ENCODE results near the gene SHC3.

The SHC3 gene

DNA sequence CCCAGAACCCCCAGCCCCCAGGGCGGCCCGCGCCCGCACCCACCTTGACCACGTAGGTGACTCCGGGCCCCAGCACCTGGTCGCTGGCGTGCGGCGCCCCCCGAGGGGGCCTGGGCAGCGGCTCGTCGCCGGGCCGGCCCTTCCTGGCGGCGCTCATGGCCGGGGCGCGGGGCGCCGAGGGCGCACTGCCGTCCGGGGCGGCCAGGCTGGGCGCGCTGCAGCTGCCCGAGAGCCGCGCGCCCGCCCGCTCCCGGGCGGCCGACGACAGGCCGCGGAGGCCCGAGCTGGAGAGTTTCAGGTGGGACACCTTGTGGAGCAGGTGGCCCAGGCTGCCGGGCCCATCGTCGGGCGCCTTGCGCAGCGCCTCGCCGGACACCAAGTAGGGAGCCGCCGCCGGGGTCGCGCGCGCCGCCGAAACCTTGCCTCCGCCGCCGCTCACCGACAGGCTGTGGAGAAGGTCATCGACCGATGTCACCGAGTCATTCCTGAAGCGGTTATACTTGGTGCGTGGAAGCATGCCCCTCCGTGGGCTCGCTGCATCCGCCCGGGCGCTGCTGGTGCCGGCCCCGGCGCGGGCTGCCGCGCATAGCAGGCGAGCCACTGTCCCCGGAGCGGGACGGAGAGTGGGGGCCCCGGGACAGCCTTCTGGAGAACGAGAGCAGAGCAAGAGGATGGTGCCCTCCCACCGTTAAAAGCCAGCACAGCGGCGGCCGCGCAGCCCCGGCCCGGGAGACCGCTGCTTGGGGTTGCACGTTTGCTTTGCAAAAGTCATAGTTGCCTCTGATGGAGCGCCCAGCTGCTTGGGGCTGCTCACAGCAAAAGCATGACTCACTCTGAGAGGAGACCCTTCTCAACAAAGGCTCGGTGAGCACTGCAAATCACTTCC is at the start of gene SHC3:
Gene SHC3, minus strand, starts transcription at position 875 of the 886 bp plus-strand sequence. Its CDS starts 358 bp downstream, at position 517.
- peak within 1 kb of the TSS; percentile 54; the same call in 1 of the 2 replicates for H3K27ac ChIP-seq (ENCODE audit: low read depth, low read length)
- H3K9me3 ChIP-seq (ENCODE audit: control insufficient read depth, insufficient read depth, low read depth, low read length), result no peaks in the 10 kb centered on the region
- H3K27me3 ChIP-seq (ENCODE audit: control insufficient read depth, insufficient read depth, low read length), result peaks cover 34% of the 10 kb centered on the region
- H3K4me3 ChIP-seq (ENCODE audit: low read depth, low read length), result peak within 1 kb of the TSS; percentile 70
- peak within 1 kb of the TSS; percentile 68 for H3K9ac ChIP-seq (ENCODE audit: low read length)
- H3K36me3 ChIP-seq (ENCODE audit: control insufficient read depth, insufficient read depth, low read length), result no peaks in the 10 kb centered on the region
- H3K4me1 ChIP-seq (ENCODE audit: control insufficient read depth, insufficient read depth, low read length), result peaks cover 21% of the 10 kb centered on the region

- Histone ChIP-seq H3K27me3 (ENCODE audit: control insufficient read depth, insufficient read depth, low read length) (no peaks in the 10 kb centered on the region), H3K4me1 (ENCODE audit: control insufficient read depth, insufficient read depth, low read length) (peaks cover 11% of the 10 kb centered on the region), H3K9me3 (ENCODE audit: control insufficient read depth, insufficient read depth, low read depth, low read length) (no peaks in the 10 kb centered on the region), H3K4me3 (ENCODE audit: low read depth, low read length) (no peak overlapping the region), H3K9ac (ENCODE audit: low read length) (no peak overlapping the region), H3K36me3 (ENCODE audit: control insufficient read depth, insufficient read depth, low read length) (no peaks in the 10 kb centered on the region), H3K27ac (ENCODE audit: low read depth, low read length) (no peak overlapping the region)
Observed at GRCh38 chr9:89225991-89226471, 47.4 kb upstream of the SHC3 start.

DNA sequence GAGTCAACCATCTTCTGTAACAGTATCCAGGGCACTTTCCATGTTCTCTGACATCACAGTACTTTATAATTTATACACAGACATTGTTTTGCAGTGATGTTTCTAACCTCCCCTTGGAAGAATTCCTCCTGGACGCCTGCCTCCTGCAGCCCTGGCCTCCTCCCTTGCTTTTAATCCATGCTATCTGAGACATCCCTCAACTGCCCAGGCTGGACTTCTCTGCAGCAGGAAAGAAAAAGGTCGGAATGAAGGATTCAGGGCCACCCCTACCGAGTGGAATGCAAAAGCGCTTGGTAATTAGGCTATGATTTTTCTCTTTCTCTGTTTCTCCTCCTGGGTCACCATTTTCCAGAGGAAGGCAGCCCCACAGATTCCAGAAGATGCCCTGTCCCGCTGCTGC is 47.0 kb upstream of the SHC3 start:
- Histone ChIP-seq H3K36me3 (ENCODE audit: control insufficient read depth, insufficient read depth, low read length) (no peaks in the 10 kb centered on the region), H3K9me3 (ENCODE audit: control insufficient read depth, insufficient read depth, low read depth, low read length) (0 out of 2 replicates have a peak, but pooled peaks cover 1% of the 10 kb centered on the region), H3K27ac (ENCODE audit: low read depth, low read length) (no peak overlapping the region), H3K4me1 (ENCODE audit: control insufficient read depth, insufficient read depth, low read length) (peaks cover 11% of the 10 kb centered on the region), H3K27me3 (ENCODE audit: control insufficient read depth, insufficient read depth, low read length) (no peaks in the 10 kb centered on the region), H3K4me3 (ENCODE audit: low read depth, low read length) (no peak overlapping the region), H3K9ac (ENCODE audit: low read length) (no peak overlapping the region)

GRCh38 chr9:89225036-89225435 is 46.4 kb upstream of the SHC3 start:
- H3K4me3 ChIP-seq (ENCODE audit: low read depth, low read length), result no peak overlapping the region
- H3K27ac ChIP-seq (ENCODE audit: low read depth, low read length), result no peak overlapping the region
- H3K27me3 ChIP-seq (ENCODE audit: control insufficient read depth, insufficient read depth, low read length), result no peaks in the 10 kb centered on the region
- H3K9ac ChIP-seq (ENCODE audit: low read length), result no peak overlapping the region
- 0 out of 2 replicates have a peak, but pooled peaks cover 3% of the 10 kb centered on the region for H3K9me3 ChIP-seq (ENCODE audit: control insufficient read depth, insufficient read depth, low read depth, low read length)
- H3K36me3 ChIP-seq (ENCODE audit: control insufficient read depth, insufficient read depth, low read length), result no peaks in the 10 kb centered on the region
- peaks cover 11% of the 10 kb centered on the region for H3K4me1 ChIP-seq (ENCODE audit: control insufficient read depth, insufficient read depth, low read length)

DNA sequence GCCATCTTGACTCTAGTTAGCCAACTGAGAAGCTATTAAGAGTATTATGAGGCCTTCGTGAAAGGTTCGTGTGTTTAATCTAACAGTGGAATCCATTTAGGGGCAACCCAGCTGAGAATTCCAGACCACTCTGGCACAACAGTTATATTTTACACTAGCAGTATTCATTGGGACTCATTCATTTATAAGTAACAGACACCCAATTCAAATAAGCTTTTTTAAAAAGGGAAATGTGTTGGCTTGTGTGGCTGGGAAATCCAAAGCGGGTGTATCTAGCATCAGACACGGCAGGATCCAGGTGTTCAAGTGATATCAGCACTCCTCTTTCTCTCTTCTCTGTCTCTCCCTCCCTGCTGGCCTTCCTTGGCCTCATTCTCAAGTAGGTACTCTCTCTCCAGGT is 46.0 kb upstream of the SHC3 start:
- H3K27me3 ChIP-seq (ENCODE audit: control insufficient read depth, insufficient read depth, low read length), result no peaks in the 10 kb centered on the region
- H3K27ac ChIP-seq (ENCODE audit: low read depth, low read length), result no peak overlapping the region
- 0 out of 2 replicates have a peak, but pooled peaks cover 3% of the 10 kb centered on the region for H3K9me3 ChIP-seq (ENCODE audit: control insufficient read depth, insufficient read depth, low read depth, low read length)
- peaks cover 11% of the 10 kb centered on the region for H3K4me1 ChIP-seq (ENCODE audit: control insufficient read depth, insufficient read depth, low read length)
- H3K4me3 ChIP-seq (ENCODE audit: low read depth, low read length), result no peak overlapping the region
- H3K9ac ChIP-seq (ENCODE audit: low read length), result no peak overlapping the region
- no peaks in the 10 kb centered on the region for H3K36me3 ChIP-seq (ENCODE audit: control insufficient read depth, insufficient read depth, low read length)

GRCh38 chr9:89223396-89223977 is 44.9 kb upstream of the SHC3 start:
- Histone ChIP-seq H3K9me3 (ENCODE audit: control insufficient read depth, insufficient read depth, low read depth, low read length) (0 out of 2 replicates have a peak, but pooled peaks cover 3% of the 10 kb centered on the region), H3K4me1 (ENCODE audit: control insufficient read depth, insufficient read depth, low read length) (peaks cover 11% of the 10 kb centered on the region), H3K4me3 (ENCODE audit: low read depth, low read length) (no peak overlapping the region), H3K9ac (ENCODE audit: low read length) (no peak overlapping the region), H3K27me3 (ENCODE audit: control insufficient read depth, insufficient read depth, low read length) (no peaks in the 10 kb centered on the region), H3K36me3 (ENCODE audit: control insufficient read depth, insufficient read depth, low read length) (no peaks in the 10 kb centered on the region), H3K27ac (ENCODE audit: low read depth, low read length) (no peak overlapping the region)

DNA sequence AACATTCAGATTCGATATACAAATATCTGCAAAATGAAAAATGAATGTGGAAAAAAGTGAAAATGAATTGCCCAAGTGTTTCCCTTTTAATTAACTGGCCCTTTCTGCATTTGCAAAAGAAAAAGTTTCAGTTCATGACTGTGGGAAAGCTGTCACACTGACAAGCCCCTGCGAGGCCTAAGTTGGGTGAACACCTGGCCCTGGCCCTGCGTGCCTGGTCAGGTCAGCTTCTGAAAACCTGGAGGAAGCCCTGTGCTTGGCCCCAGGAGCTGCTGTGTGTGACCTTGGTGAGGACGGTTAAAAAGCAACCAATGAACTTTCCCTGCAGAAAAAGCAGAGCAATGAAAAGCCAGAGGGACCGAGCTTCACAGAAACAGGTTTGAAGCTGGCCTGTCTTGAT is 41.0 kb upstream of the SHC3 start:
- no peaks in the 10 kb centered on the region for H3K36me3 ChIP-seq (ENCODE audit: control insufficient read depth, insufficient read depth, low read length)
- H3K9me3 ChIP-seq (ENCODE audit: control insufficient read depth, insufficient read depth, low read depth, low read length), result 0 out of 2 replicates have a peak, but pooled peaks cover 3% of the 10 kb centered on the region
- H3K27ac ChIP-seq (ENCODE audit: low read depth, low read length), result no peak overlapping the region
- no peaks in the 10 kb centered on the region for H3K27me3 ChIP-seq (ENCODE audit: control insufficient read depth, insufficient read depth, low read length)
- no peak overlapping the region for H3K9ac ChIP-seq (ENCODE audit: low read length)
- H3K4me3 ChIP-seq (ENCODE audit: low read depth, low read length), result no peak overlapping the region
- H3K4me1 ChIP-seq (ENCODE audit: control insufficient read depth, insufficient read depth, low read length), result no peaks in the 10 kb centered on the region

DNA sequence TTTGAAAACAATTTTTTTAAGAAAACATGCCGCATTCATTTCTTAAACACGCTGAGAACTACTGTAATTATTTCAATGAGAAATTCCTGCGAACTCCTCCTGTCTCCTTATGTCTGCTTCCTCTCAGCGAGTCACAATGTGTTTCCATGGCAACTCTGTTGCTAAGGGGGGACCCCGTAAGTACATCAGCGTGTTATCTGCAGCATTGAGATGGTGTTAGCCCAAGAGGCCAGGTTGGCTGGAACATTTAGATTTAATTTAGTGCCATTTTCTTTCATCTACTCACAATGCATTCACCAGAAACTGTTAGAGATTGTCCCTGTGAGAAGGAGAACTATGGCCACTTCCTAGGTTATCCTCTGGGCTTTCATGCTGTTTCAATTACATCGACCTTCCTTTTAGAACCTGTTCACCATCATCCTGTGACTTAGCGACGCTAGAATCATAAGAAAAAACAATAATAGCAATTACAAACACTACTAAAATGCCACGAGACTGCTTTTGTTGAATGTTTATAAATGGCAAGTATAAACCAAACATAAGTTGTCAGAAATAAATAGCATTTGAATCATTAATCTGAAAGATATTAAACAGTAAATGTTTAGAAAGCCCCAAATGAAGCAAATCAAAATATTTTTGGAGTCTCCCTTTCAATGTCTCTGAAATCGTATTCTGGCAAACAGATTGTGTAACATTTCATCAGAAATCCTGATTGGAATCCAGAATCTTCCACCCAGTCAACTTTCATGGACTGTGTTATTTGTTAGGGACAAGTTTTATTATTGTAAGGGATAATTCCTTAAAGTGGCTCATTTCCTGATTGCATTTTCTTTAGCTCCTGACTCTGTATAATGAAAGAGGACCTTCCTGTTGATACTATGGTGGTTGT is 39.7 kb upstream of the SHC3 start:
- Histone ChIP-seq H3K27me3 (ENCODE audit: control insufficient read depth, insufficient read depth, low read length) (no peaks in the 10 kb centered on the region), H3K9ac (ENCODE audit: low read length) (no peak overlapping the region), H3K9me3 (ENCODE audit: control insufficient read depth, insufficient read depth, low read depth, low read length) (0 out of 2 replicates have a peak, but pooled peaks cover 3% of the 10 kb centered on the region), H3K4me3 (ENCODE audit: low read depth, low read length) (no peak overlapping the region), H3K4me1 (ENCODE audit: control insufficient read depth, insufficient read depth, low read length) (no peaks in the 10 kb centered on the region), H3K27ac (ENCODE audit: low read depth, low read length) (no peak overlapping the region), H3K36me3 (ENCODE audit: control insufficient read depth, insufficient read depth, low read length) (no peaks in the 10 kb centered on the region)

- no peak overlapping the region for H3K4me3 ChIP-seq (ENCODE audit: low read depth, low read length)
- no peaks in the 10 kb centered on the region for H3K4me1 ChIP-seq (ENCODE audit: control insufficient read depth, insufficient read depth, low read length)
- no peak overlapping the region for H3K9ac ChIP-seq (ENCODE audit: low read length)
- H3K27ac ChIP-seq (ENCODE audit: low read depth, low read length), result no peak overlapping the region
- H3K36me3 ChIP-seq (ENCODE audit: control insufficient read depth, insufficient read depth, low read length), result no peaks in the 10 kb centered on the region
- H3K9me3 ChIP-seq (ENCODE audit: control insufficient read depth, insufficient read depth, low read depth, low read length), result peaks cover 12% of the 10 kb centered on the region
- no peaks in the 10 kb centered on the region for H3K27me3 ChIP-seq (ENCODE audit: control insufficient read depth, insufficient read depth, low read length)
Observed at GRCh38 chr9:89215342-89215741, 36.7 kb upstream of the SHC3 start.

GRCh38 chr9:89213396-89213880 is 34.8 kb upstream of the SHC3 start:
- Histone ChIP-seq H3K27ac (ENCODE audit: low read depth, low read length) (no peak overlapping the region), H3K27me3 (ENCODE audit: control insufficient read depth, insufficient read depth, low read length) (no peaks in the 10 kb centered on the region), H3K36me3 (ENCODE audit: control insufficient read depth, insufficient read depth, low read length) (no peaks in the 10 kb centered on the region), H3K9me3 (ENCODE audit: control insufficient read depth, insufficient read depth, low read depth, low read length) (peaks cover 12% of the 10 kb centered on the region), H3K4me1 (ENCODE audit: control insufficient read depth, insufficient read depth, low read length) (no peaks in the 10 kb centered on the region), H3K4me3 (ENCODE audit: low read depth, low read length) (no peak overlapping the region), H3K9ac (ENCODE audit: low read length) (no peak overlapping the region)
